HepG2 (cell line): ENCODE results near the gene GLS2. TPM values are rescaled to one million over a fixed set of nuclear protein-coding genes. Genes with fewer than 3 reads are reported as not detected.

ENCODE experiments used
- ELK4 ChIP-seq: sonication (generic); formaldehyde crosslinking; IDR thresholded peaks from 2 replicates; pipeline ENCODE4 v1.9.0; 2021; ENCODE audit warnings: missing genetic modification reagents, borderline replicate concordance
- FOXK2 ChIP-seq: fragments of 450-650 bp; IDR thresholded peaks from 2 replicates; pipeline ENCODE4 v1.6.1; 2016
- HIVEP1 ChIP-seq: sonication (generic); formaldehyde crosslinking; IDR thresholded peaks from 2 replicates; pipeline ENCODE4 v1.4.0; 2020; ENCODE audit warnings: mild to moderate bottlenecking, missing genetic modification reagents
- HMGA1 ChIP-seq: sonication (generic); formaldehyde crosslinking; conservative IDR thresholded peaks from 2 replicates; pipeline ENCODE4 v1.4.0; 2020; ENCODE audit warnings: missing genetic modification reagents
- MXI1 ChIP-seq: IDR thresholded peaks from 3 replicates; pipeline ENCODE4 v1.6.1; 2012; ENCODE audit warnings: low read depth, low read length, inconsistent platforms, borderline replicate concordance
- NFKBIZ ChIP-seq: IDR thresholded peaks from 2 replicates; pipeline ENCODE4 v1.6.1; 2018; ENCODE audit warnings: missing genetic modification reagents, missing compliant biosample characterization
- RXRB ChIP-seq: IDR thresholded peaks from 2 replicates; pipeline ENCODE4 v1.6.1; 2016; ENCODE audit warnings: borderline replicate concordance, missing genetic modification reagents, missing compliant biosample characterization
- ZBTB7B ChIP-seq: sonication (generic); formaldehyde crosslinking; IDR thresholded peaks from 2 replicates; pipeline ENCODE4 v1.4.0; 2020; ENCODE audit warnings: missing genetic modification reagents
- ZBTB8A ChIP-seq: sonication (generic); formaldehyde crosslinking; IDR thresholded peaks from 2 replicates; pipeline ENCODE4 v1.4.0; 2020; ENCODE audit warnings: mild to moderate bottlenecking, low read depth, missing genetic modification reagents, borderline replicate concordance
- ZNF17 ChIP-seq: sonication (generic); formaldehyde crosslinking; IDR thresholded peaks from 2 replicates; pipeline ENCODE4 v1.5.0; 2020; ENCODE audit warnings: mild to moderate bottlenecking, missing genetic modification reagents
- ZNF296 ChIP-seq: sonication (generic); formaldehyde crosslinking; conservative IDR thresholded peaks from 2 replicates; pipeline ENCODE4 v1.5.0; 2020; ENCODE audit warnings: mild to moderate bottlenecking, missing genetic modification reagents
- ZNF619 ChIP-seq: sonication (generic); formaldehyde crosslinking; IDR thresholded peaks from 2 replicates; pipeline ENCODE4 v1.4.0; 2020; ENCODE audit warnings: mild to moderate bottlenecking, missing genetic modification reagents
- ZNF646 ChIP-seq: sonication (generic); formaldehyde crosslinking; IDR thresholded peaks from 2 replicates; pipeline ENCODE4 v1.9.0; 2021; ENCODE audit warnings: mild to moderate bottlenecking, missing genetic modification reagents
- ZNF782 ChIP-seq: sonication (generic); formaldehyde crosslinking; IDR thresholded peaks from 2 replicates; pipeline ENCODE4 v1.4.0; 2020; ENCODE audit warnings: missing genetic modification reagents, mild to moderate bottlenecking, borderline replicate concordance
- ZNF784 ChIP-seq: sonication (generic); formaldehyde crosslinking; IDR thresholded peaks from 2 replicates; pipeline ENCODE4 v1.5.1; 2020; ENCODE audit warnings: missing genetic modification reagents, mild to moderate bottlenecking, borderline replicate concordance
- ZNF816 ChIP-seq: sonication (generic); formaldehyde crosslinking; IDR thresholded peaks from 2 replicates; pipeline ENCODE4 v1.8.0; 2022; ENCODE audit warnings: missing genetic modification reagents, mild to moderate bottlenecking, borderline replicate concordance
- polyA plus RNA-seq, 8 experiments: library from polyadenylated mRNA; depleted of rRNA in 3 of 8; stranded (reverse) in 7 of 8; unstranded in 1 of 8; fragments of >200 nt; fragmentation: Illumina TruSeq in 4 of 8; extraction: Trizol in 4 of 8; gene quantifications; 2 replicates each; pipeline versions ENCODE4 v1.2.1 to v1.2.3, GENCODE V29; 2011 to 2016; ENCODE audit warnings: low read depth in 4 of 8, missing spikeins in 1 of 8, mixed read lengths in 1 of 8; ENCODE audit not compliant: insufficient read depth in 1 of 8
- total RNA-seq, 5 experiments: library from RNA; depleted of rRNA; stranded (reverse); fragments of >200 nt; fragmentation: Illumina TruSeq; extraction: Trizol; gene quantifications; 2 replicates each; pipeline ENCODE4 v1.2.3, GENCODE V29; 2016; ENCODE audit warnings: low read depth in 1 of 5
- TF ChIP-seq, protein P1 (sequence below): IDR thresholded peaks from 2 replicates; pipeline ENCODE4 v1.6.1; 2016; ENCODE audit warnings: missing biosample characterization, missing genetic modification reagents, low read depth
- TF ChIP-seq, protein P2 (sequence below): sonication (generic); formaldehyde crosslinking; IDR thresholded peaks from 2 replicates; pipeline ENCODE4 v1.5.0; 2020; ENCODE audit warnings: mild to moderate bottlenecking, missing genetic modification reagents, moderate library complexity

GLS2 gene
- total and polyA plus RNA-seq, 2 of the 13 experiments (the other 11 are each of a cell fraction or from before 2014, with no cell fraction given) = 8.6 to 12.2 TPM

DNA sequence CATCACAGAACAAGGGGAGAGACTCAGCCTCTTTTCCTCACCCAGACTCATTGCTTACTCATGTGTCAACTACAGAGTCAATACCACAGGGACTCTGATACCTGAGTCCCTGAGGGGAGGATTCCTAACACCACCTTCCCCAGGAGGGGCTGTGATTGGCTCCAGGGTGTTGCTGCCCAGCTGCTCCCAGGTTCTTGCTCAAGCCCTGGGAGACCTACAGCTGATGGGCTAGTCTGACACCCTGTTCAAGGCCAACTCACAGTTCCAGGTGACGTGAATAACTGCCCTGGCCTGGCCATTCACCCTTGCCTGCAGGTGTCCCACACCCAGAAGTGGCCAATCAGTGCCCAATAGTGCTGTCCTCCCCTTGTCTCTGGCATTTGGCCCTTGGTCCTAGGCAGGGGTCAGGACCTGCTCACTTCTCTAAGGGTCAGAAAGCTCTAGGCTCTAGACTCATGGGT, 11.0 kb downstream of the GLS2 start (continued):
- TF ChIP-seq HIVEP1 (CRISPR knock-in tag) (peak; percentile 31; the same call in 1 of the 2 replicates), FOXK2 (peak; percentile 35; the same call in 1 of the 2 replicates), ZBTB7B (CRISPR knock-in tag) (no peak), HMGA1 (CRISPR knock-in tag) (no peak), ZNF646 (CRISPR knock-in tag) (no peak), ZNF619 (no peak), ZBTB8A (no peak), MXI1 (peak; percentile 28; the same call in 1 of the 3 replicates), ELK4 (CRISPR knock-in tag) (no peak), RXRB (CRISPR knock-in tag) (no peak), ZNF782 (CRISPR knock-in tag) (no peak), ZNF17 (no peak), NFKBIZ (CRISPR knock-in tag) (no peak), ZNF296 (no peak), ZNF784 (no peak), ZNF816 (no peak)
- TF ChIP-seq, protein P1, sequence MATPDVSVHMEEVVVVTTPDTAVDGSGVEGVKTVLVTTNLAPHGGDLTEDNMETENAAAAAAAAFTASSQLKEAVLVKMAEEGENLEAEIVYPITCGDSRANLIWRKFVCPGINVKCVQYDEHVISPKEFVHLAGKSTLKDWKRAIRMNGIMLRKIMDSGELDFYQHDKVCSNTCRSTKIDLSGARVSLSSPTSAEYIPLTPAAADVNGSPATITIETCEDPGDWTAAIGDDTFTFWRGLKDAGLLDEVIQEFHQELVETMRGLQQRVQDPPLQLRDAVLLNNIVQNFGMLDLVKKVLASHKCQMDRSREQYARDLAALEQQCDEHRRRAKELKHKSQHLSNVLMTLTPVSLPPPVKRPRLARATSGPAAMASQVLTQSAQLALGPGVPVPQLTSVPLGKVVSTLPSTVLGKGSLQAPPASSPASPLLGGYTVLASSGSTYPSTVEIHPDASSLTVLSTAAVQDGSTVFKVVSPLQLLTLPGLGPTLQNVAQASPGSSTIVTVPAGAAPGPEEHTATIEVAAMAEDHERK (CRISPR knock-in tag) = no peak
- TF ChIP-seq, protein P2, sequence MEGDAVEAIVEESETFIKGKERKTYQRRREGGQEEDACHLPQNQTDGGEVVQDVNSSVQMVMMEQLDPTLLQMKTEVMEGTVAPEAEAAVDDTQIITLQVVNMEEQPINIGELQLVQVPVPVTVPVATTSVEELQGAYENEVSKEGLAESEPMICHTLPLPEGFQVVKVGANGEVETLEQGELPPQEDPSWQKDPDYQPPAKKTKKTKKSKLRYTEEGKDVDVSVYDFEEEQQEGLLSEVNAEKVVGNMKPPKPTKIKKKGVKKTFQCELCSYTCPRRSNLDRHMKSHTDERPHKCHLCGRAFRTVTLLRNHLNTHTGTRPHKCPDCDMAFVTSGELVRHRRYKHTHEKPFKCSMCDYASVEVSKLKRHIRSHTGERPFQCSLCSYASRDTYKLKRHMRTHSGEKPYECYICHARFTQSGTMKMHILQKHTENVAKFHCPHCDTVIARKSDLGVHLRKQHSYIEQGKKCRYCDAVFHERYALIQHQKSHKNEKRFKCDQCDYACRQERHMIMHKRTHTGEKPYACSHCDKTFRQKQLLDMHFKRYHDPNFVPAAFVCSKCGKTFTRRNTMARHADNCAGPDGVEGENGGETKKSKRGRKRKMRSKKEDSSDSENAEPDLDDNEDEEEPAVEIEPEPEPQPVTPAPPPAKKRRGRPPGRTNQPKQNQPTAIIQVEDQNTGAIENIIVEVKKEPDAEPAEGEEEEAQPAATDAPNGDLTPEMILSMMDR = no peak
